K562 (cell line): ENCODE measurements around the gene IQGAP3. TPM values are rescaled to one million over a fixed set of nuclear protein-coding genes. Genes with fewer than 3 reads are reported as not detected.

Experiments
- JUN ChIP-seq, 2 experiments: sonication (generic) in 1 of 2; formaldehyde crosslinking in 1 of 2; IDR thresholded peaks; 2 replicates each; pipeline versions ENCODE4 v1.6.1 to v1.8.0; 2012 to 2022; ENCODE audit warnings: borderline replicate concordance in 2 of 2, mild to moderate bottlenecking in 2 of 2, improper control_type of control experiment in 1 of 2, low read depth in 1 of 2, low read length in 1 of 2, missing genetic modification reagents in 1 of 2
- polyA plus RNA-seq, 8 experiments: library from polyadenylated mRNA; depleted of rRNA in 4 of 8; stranded (reverse) in 5 of 8; unstranded in 3 of 8; fragments of >200 nt; fragmentation: Nextera tagmentation in 2 of 8; fragmentation: Illumina TruSeq in 1 of 8; extraction: Ambion mirVana in 2 of 8; extraction: Trizol in 1 of 8; gene quantifications; 2 replicates each; pipeline versions ENCODE4 v1.2.1 to v1.2.3, GENCODE V29; 2011 to 2014; ENCODE audit warnings: inconsistent platforms in 1 of 8, missing spikeins in 1 of 8
- total RNA-seq, 7 experiments: library from RNA; depleted of rRNA in 6 of 7; stranded (reverse); fragments of >200 nt in 6 of 7; fragmentation: Illumina TruSeq in 2 of 7; extraction: Trizol in 2 of 7; gene quantifications; 2 replicates each; pipeline versions ENCODE4 v1.2.1 to v1.2.3, GENCODE V29; 2011 to 2021; ENCODE audit warnings: low replicate concordance in 1 of 7
- TF ChIP-seq, protein P1 (sequence below): sonication (generic); formaldehyde crosslinking; IDR thresholded peaks from 2 replicates; pipeline ENCODE4 v1.8.1; 2023; ENCODE audit warnings: mild to moderate bottlenecking, missing genetic modification reagents
- TF ChIP-seq, protein P2 (sequence below): sonication (generic); formaldehyde crosslinking; IDR thresholded peaks from 2 replicates; pipeline ENCODE4 v1.8.0; 2022; ENCODE audit warnings: missing genetic modification reagents, mild to moderate bottlenecking, moderate library complexity, borderline replicate concordance

Gene IQGAP3
- total and polyA plus RNA-seq, 9 of the 15 experiments (the other 6 are each of a cell fraction or from before 2014, with no cell fraction given): 1.4 to 16.6 (median 11.9) TPM

- 0 out of 2 replicates have a peak, but pooled peaks have one; percentile 42 for TF ChIP-seq JUN (IDR thresholded peaks at IDR 0.05; ENCODE audit: borderline replicate concordance, low read depth, low read length)
- no peak for TF ChIP-seq JUN (CRISPR knock-in tag; IDR thresholded peaks at IDR 0.05; ENCODE audit: borderline replicate concordance)
- TF ChIP-seq, protein P1, sequence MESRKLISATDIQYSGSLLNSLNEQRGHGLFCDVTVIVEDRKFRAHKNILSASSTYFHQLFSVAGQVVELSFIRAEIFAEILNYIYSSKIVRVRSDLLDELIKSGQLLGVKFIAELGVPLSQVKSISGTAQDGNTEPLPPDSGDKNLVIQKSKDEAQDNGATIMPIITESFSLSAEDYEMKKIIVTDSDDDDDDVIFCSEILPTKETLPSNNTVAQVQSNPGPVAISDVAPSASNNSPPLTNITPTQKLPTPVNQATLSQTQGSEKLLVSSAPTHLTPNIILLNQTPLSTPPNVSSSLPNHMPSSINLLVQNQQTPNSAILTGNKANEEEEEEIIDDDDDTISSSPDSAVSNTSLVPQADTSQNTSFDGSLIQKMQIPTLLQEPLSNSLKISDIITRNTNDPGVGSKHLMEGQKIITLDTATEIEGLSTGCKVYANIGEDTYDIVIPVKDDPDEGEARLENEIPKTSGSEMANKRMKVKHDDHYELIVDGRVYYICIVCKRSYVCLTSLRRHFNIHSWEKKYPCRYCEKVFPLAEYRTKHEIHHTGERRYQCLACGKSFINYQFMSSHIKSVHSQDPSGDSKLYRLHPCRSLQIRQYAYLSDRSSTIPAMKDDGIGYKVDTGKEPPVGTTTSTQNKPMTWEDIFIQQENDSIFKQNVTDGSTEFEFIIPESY (CRISPR knock-in tag): peak; percentile 79; the same call in 1 of the 2 replicates
- TF ChIP-seq, protein P2, sequence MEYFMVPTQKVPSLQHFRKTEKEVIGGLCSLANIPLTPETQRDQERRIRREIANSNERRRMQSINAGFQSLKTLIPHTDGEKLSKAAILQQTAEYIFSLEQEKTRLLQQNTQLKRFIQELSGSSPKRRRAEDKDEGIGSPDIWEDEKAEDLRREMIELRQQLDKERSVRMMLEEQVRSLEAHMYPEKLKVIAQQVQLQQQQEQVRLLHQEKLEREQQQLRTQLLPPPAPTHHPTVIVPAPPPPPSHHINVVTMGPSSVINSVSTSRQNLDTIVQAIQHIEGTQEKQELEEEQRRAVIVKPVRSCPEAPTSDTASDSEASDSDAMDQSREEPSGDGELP (CRISPR knock-in tag): no peak
Observed at GRCh38 chr1:156491151-156491949, 81.0 kb downstream of the IQGAP3 start (continued).
